Testis (tissue), 3 donors: ENCODE measurements around the gene MON2. TPM values are rescaled to one million over a fixed set of nuclear protein-coding genes. Genes with fewer than 3 reads are reported as not detected.

Experiments used
- DNase-seq: peaks from one replicate; pipeline ENCODE4 v3.0.0-alpha.2; 2019
- H3K27ac ChIP-seq, 2 donors: fragments of 200-600 bp; sonication (generic); one replicate each; pipeline ENCODE4 v1.5.1; 2019
- H3K27me3 ChIP-seq: fragments of 200-600 bp; sonication (generic); one replicate; pipeline ENCODE4 v1.5.1; 2019
- H3K36me3 ChIP-seq: fragments of 200-600 bp; sonication (generic); one replicate; pipeline ENCODE4 v1.5.1; 2017; ENCODE audit warnings: low read depth; ENCODE audit errors: missing control alignments
- H3K4me1 ChIP-seq: fragments of 200-600 bp; sonication (generic); one replicate; pipeline ENCODE4 v1.5.1; 2019
- H3K4me3 ChIP-seq, 2 donors: fragments of 200-600 bp; sonication (generic); one replicate each; pipeline ENCODE4 v1.5.1; 2017 to 2019
- H3K9me3 ChIP-seq: fragments of 200-600 bp; sonication (generic); one replicate; pipeline ENCODE4 v1.5.1; 2017
- CTCF ChIP-seq, 3 experiments: fragments of 450-650 bp in 2 of 3; fragments of 200-600 bp in 1 of 3; sonication (generic) in 1 of 3; IDR thresholded peaks; one replicate each; pipeline ENCODE4 v1.5.1; 2016 to 2019; ENCODE audit warnings: antibody characterized with exemption in 3 of 3, mild to moderate bottlenecking in 2 of 3, moderate library complexity in 1 of 3
- POLR2A ChIP-seq: fragments of 450-650 bp; IDR thresholded peaks from one replicate; pipeline ENCODE4 v1.6.1; 2017; ENCODE audit warnings: antibody characterized with exemption, mild to moderate bottlenecking, moderate library complexity
- WGBS, 2 donors: methylation state at CpG; one replicate each; pipeline ENCODE4 v1.1.5; 2018; 5-methylcytosine and 5-hydroxymethylcytosine counted together
- intact Hi-C: fragments of 100-400 bp; cut with DNase I; formaldehyde crosslinking; loops from one replicate; pipeline ENCODE4 v1.15.1; 2023; ENCODE audit warnings: low total_unique reads
- polyA plus RNA-seq: library from polyadenylated mRNA; stranded (reverse); fragments of 350-450 nt; fragmentation: Illumina TruSeq; extraction: RNeasy Lipid Tissue Mini Kit (QIAGEN cat#74804); gene quantifications from one replicate; pipeline ENCODE4 v1.2.3, GENCODE V29; 2014; ENCODE audit warnings: low read depth, low replicate concordance; ENCODE audit not compliant: insufficient read depth
- total RNA-seq, 2 donors: library from RNA; depleted of rRNA; stranded (reverse); fragments of >200 nt; gene quantifications; one replicate each; pipeline ENCODE4 v1.2.3, GENCODE V29; 2016

Gene MON2
- total and polyA plus RNA-seq, 3 donors from 2014 or later = 22.8 to 98.4 (median 90.1) TPM

GRCh38 chr12:62532333-62532732, 65.7 kb downstream of the MON2 start:
- intact Hi-C loops = no loop called here
- Histone ChIP-seq H3K27me3 (no peaks in the 10 kb centered on the region), H3K27ac (no peak overlapping the region), H3K36me3 (no peaks in the 10 kb centered on the region), H3K4me3 (no peak overlapping the region), H3K9me3 (no peaks in the 10 kb centered on the region), H3K4me1 (peaks cover under 1% of the 10 kb centered on the region)
- no peak for DNase-seq
- WGBS, 2 donors = 79 to 83% methylated on average over 3 of the region's 3 CpGs
- TF ChIP-seq POLR2A (no peak), CTCF (IDR thresholded peaks at IDR 0.05) (no peak)

- DNase-seq = no peak
- Histone ChIP-seq H3K36me3 (no peaks in the 10 kb centered on the region), H3K9me3 (no peaks in the 10 kb centered on the region), H3K4me1 (peaks cover 7% of the 10 kb centered on the region), H3K4me3 (no peak overlapping the region), H3K27ac (no peak overlapping the region), H3K27me3 (no peaks in the 10 kb centered on the region)
- 79 to 90% methylated on average over 2 of the region's 2 CpGs for WGBS, 2 donors
- intact Hi-C loops = no loop called here
- no peak for TF ChIP-seq POLR2A
Observed at GRCh38 chr12:62533087-62533754, 66.6 kb downstream of the MON2 start.

GRCh38 chr12:62533755-62534107, 67.1 kb downstream of the MON2 start:
- no peak for DNase-seq
- Histone ChIP-seq H3K27me3 (no peaks in the 10 kb centered on the region), H3K9me3 (no peaks in the 10 kb centered on the region), H3K4me1 (peaks cover 7% of the 10 kb centered on the region), H3K36me3 (no peaks in the 10 kb centered on the region), H3K4me3 (no peak overlapping the region), H3K27ac (no peak overlapping the region)
- 89 to 95% methylated on average over 2 of the region's 2 CpGs for WGBS, 2 donors
- intact Hi-C loops = no loop called here
- TF ChIP-seq POLR2A (no peak), CTCF (IDR thresholded peaks at IDR 0.05) (no peak)

- Histone ChIP-seq H3K36me3 (no peaks in the 10 kb centered on the region), H3K9me3 (no peaks in the 10 kb centered on the region), H3K27ac (no peak overlapping the region), H3K4me3 (no peak overlapping the region), H3K4me1 (peaks cover 7% of the 10 kb centered on the region), H3K27me3 (no peaks in the 10 kb centered on the region)
- intact Hi-C loops = no loop called here
- WGBS, 2 donors = 62 to 71% methylated on average over 4 of the region's 4 CpGs
- TF ChIP-seq POLR2A (no peak), CTCF (IDR thresholded peaks at IDR 0.05) (no peak)
- no peak for DNase-seq
Observed at GRCh38 chr12:62536546-62536945, 69.9 kb downstream of the MON2 start.

DNA sequence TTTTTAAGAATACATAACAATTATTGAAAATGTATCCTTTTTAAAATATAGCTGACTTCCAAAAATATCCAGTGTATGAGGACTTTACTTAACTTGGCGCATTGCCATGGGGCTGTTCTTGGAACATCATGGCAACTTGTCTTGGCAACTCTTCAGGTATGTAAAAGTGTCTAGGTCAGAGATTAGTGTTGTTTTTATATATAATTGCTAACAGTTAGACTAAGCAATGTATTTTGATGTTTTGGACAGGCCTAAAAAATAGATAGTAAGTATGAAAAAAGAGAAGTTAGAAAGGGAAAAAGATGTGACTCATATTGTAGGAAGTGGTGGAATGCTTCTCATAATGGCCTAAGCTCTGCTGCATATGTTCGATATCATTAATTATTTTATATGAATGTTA, 70.9 kb downstream of the MON2 start:
- WGBS, 2 donors = 61 to 63% methylated on average over 2 of the region's 2 CpGs
- peaks cover 7% of the 10 kb centered on the region for H3K4me1 ChIP-seq
- H3K27ac ChIP-seq = no peak overlapping the region
- TF ChIP-seq POLR2A (no peak), CTCF (IDR thresholded peaks at IDR 0.05) (no peak)
- H3K9me3 ChIP-seq = no peaks in the 10 kb centered on the region
- H3K36me3 ChIP-seq = no peaks in the 10 kb centered on the region
- DNase-seq = no peak
- intact Hi-C loops = no loop called here
- H3K4me3 ChIP-seq = no peak overlapping the region
- H3K27me3 ChIP-seq = no peaks in the 10 kb centered on the region
